DMS79 treated with DMSO at 0.1 percent for 48 hours (cell line): ENCODE measurements around the gene TMEM18.

ENCODE experiments used
- DNase-seq: peaks from one replicate; lab custom pipeline; 2025; lab: John Stamatoyannopoulos, UW

The TMEM18 gene

GRCh38 chr2:634041-634440 lies 43.2 kb downstream of the TMEM18 start:
- DNase-seq = no peak

GRCh38 chr2:633371-633770 lies 43.8 kb downstream of the TMEM18 start:
- no peak for DNase-seq

GRCh38 chr2:632471-632870 lies 44.7 kb downstream of the TMEM18 start:
- DNase-seq = no peak

- DNase-seq = no peak
Observed at GRCh38 chr2:631741-632140, 45.5 kb downstream of the TMEM18 start.

- DNase-seq = no peak
Observed at GRCh38 chr2:630451-631320, 46.5 kb downstream of the TMEM18 start.

DNA sequence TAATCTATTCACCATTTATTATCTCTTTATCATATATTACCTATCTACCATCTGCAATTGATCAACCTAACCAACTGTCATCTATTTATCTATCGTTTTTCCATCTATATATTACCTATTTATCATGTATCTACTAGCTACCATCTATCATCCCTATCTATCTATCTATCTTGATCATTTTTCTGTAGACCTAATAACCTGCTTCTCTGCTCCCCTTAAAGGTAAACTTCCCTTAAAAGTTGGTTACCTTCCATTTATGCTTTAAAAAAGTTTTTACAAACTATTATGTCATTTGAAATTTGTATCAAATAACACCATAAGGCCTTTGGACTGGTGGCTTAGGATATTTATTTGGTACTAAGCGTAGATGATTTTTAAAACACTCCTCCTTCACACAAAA lies 47.2 kb downstream of the TMEM18 start:
- DNase-seq = no peak

- DNase-seq = no peak
Observed at GRCh38 chr2:628651-629050, 48.6 kb downstream of the TMEM18 start.

GRCh38 chr2:627926-628560 lies 49.2 kb downstream of the TMEM18 start:
- DNase-seq = no peak

DNA sequence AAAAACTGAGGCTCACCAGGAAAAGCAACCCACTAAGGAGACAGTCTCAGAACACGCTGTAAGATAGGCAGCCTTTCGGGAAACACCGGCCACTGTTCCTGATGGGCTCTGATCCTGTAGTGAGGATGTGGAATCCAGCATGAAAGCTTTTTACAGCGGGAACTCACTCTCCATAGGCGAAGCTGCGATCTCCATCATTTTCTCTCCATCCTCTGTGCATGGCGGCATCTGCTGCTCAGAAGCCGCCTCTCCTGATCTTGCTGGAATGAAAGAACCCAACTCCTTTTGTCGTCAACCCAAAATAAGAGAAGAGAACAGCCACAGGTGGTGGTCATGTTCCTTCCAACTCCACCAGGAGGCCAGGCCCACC lies 49.9 kb downstream of the TMEM18 start:
- no peak for DNase-seq

GRCh38 chr2:626491-627339 lies 50.5 kb downstream of the TMEM18 start:
- DNase-seq = no peak

DNA sequence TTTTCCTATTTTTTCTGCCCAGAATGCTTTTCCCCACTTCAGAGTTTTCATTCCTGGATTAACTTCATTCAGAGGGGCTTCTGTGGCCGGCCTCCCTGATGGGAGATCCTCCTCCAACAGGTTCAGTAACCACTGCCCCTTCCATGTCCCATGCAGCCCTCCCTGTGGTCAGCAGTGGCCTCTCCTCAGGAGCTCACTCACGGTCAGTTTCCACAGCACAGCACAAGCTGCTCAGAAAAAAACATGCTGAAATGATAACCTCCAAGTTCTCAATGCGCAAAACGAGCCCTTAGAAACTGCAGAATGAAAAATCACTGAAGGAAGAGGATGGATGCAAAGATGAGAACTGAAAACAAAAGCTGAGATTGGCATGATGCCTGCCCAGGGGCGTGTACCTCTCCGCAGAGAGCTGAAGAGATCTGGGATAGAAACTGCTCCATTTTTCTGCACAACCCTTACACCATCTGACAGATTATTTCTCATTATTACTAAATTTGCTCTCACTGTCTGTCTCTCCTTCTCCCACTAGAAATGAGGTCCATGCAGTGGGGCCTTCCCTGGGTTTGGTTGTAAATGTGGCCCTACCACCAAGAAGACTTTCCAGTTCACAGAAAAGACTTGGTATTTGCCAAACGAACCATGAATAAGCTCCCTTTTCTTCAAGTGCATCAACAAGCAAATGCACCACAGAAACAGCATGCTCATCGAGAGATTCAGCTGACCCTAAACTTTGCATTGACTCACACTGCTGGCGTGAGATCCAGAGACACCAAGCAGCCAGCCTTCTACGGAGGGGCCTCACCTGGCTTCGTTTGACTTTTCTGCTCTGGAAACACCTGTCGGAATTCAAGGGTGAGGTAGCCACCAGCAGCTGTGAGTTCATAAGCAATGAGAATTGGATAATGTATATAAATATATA lies 51.5 kb downstream of the TMEM18 start:
- peak; percentile 76 for DNase-seq

- no peak for DNase-seq
Observed at GRCh38 chr2:624551-625347, 52.5 kb downstream of the TMEM18 start.

DNA sequence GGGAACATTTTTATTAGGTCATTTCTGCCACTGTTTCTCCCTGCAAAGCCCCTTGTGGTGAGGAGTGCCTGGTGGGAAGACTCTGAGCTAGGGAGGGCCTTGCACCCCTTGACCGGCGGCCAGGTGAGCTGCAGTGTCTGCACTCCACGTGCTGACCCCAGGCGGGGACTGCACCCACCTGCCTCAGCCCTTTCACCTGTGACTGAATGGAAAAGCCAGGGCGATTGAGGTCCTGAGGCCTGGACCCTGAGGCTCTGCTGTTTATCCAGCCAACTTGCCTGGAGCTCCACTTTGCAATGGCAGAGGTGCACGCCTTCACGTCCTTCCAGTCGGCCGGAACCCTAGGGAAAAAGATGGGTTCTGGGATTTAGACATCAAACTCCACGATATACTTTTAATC lies 53.1 kb downstream of the TMEM18 start:
- no peak for DNase-seq

DNA sequence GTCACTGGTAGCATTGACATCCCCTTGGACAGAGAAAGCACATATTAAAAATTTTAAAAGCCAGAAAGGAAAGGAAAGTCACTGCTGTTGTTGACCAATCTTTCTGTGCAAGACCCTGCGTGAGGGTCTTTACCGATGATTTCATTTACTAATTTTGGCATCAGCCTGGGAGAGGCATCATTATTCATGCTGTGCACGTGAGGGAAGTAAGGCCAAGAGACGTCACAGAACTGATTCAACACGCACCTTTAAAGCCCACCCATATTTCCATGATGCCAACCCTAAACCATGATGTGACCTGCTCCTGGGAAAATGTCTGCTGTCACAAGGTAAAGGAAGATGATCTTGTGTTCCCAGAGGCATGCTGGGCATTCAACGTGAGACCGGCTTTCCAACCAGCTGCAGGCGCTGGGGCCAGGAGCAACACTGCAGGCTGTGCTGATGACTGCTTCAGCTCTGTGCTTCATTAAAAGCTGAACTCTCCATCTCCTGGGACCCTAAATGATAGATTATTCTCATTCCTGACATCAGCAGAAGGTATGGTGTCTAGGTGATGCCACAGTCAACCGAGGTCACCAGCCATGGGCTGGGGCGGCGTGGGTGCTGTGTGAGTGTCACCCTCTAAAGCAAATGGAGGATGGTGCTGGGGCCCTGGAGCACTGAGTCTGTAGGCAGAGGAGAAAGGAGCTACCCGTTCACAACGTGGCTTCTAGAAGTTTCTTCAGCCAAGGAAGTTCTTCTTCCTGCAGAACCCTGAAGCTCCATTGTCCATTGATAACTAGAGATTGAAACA lies 53.9 kb downstream of the TMEM18 start:
- DNase-seq = no peak

- no peak for DNase-seq
Observed at GRCh38 chr2:622357-622756, 54.8 kb downstream of the TMEM18 start.

DNA sequence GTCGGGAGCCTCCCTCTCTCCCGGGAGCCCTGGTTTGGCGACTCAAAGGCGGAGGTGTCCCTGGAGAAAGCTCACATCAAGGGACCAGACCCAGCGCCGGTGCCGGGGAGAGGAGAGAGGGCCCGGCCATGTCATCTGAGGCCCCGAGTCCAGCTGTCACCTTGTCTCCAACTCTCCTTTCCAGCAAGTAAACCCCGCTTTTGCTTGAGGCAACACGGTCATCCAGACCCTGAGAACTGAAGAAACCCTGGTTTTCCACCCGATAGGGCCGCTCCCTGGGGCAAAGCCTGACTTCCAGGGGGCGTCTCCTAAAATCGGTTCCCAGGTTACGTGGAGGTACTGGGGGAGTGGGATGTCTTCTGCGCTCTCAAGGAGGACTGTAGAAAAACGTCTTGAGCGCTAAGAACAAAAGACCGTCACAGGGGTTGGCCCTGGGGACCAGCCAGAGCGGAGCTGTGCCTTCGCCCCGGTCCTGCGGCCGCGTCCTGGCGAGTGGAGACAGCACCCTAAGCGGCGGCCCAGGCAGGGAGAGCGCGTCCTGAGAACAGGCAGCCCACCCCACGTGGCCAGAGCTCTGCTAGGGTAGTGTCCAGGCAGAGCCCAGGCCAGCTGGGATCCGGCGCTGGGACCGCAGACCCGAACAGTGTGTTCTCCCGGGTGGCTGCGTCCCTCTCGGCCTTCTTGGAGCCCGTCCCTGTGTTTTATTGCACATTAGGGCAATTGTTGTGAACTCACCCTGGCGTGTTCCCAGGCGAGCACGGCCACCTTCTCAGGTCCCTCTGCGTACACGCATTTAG lies 55.7 kb downstream of the TMEM18 start:
- DNase-seq = no peak

DNA sequence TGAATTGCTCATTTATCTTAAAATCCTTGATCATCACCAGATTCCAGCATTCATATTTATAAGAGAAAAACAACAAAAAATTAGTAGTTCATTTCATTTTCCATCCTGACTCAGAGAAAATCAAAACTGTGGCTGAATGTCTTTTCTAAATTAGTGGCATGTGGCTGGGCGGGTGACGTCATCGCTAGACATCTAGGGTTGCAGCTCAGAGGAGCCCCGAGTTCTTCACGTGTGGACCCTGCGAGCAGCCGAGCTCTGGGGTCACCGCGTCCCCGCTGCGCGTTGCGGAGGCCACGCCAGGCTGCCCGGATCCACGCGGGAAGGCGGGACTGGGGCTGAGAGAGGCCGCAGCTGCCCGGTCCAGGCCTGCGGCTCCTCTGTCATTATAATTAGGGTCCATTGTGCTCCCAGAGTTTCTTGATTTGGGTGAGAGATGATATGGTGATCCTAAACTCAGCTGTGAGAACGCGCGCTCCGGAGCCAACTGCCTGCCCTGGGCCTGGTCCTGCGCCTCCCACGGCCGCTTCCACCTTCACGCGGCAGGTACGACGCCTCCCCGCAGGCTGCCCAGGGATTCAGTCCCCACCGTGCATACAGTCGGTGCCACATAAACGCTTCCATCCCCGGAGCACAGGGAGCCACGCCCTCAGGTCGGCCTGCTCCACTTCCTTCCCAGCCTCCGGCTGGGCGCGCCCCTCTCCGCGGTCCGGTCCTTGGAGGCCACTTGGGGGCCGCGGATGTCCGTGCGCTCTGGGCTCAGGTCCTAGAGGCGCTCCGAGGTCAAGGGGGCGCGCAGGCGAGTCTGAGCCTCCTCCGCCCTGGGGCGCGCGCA lies 56.5 kb downstream of the TMEM18 start:
- DNase-seq = no peak

- DNase-seq = no peak
Observed at GRCh38 chr2:620004-620403, 57.2 kb downstream of the TMEM18 start.
